Stimulated activated effector memory CD8-positive, alpha-beta T cell treated with anti-CD3 and anti-CD28 coated beads, Interleukin-12 subunit alpha, Interleukin-12 subunit beta, amount 100 ng/mL, for 72 hours (primary cell): ENCODE results near the gene FANCL.
"Not testable (repeated sequence)": the region's sequence is repeated elsewhere in the genome, so short reads cannot be mapped to it uniquely, and the experiment has no call there.

ENCODE experiments used
- ATAC-seq: fragments of 150-1000 bp; cut with Tn5 transposase; 2 replicates; pipeline ENCODE4 v1.10.0; 2021
- DNase-seq, 2 donors: peaks; one replicate each; pipeline ENCODE4 v3.0.0; 2021 to 2022; ENCODE audit warnings: low spot score in 2 of 2
- H3K27ac Mint-ChIP-seq: one replicate; pipeline ENCODE4 v1.8.0; 2022; ENCODE audit warnings: mild to moderate bottlenecking, mixed read lengths
- H3K36me3 Mint-ChIP-seq: one replicate; pipeline ENCODE4 v1.8.0; 2022; ENCODE audit warnings: mild to moderate bottlenecking, mixed read lengths
- H3K4me1 Mint-ChIP-seq: one replicate; pipeline ENCODE4 v1.8.0; 2022; ENCODE audit warnings: mixed read lengths
- H3K4me3 Mint-ChIP-seq: one replicate; pipeline ENCODE4 v1.8.0; 2022; ENCODE audit warnings: mild to moderate bottlenecking, mixed read lengths
- H3K9me3 Mint-ChIP-seq: one replicate; pipeline ENCODE4 v1.8.0; 2022; ENCODE audit warnings: mixed read lengths

The FANCL gene

DNA sequence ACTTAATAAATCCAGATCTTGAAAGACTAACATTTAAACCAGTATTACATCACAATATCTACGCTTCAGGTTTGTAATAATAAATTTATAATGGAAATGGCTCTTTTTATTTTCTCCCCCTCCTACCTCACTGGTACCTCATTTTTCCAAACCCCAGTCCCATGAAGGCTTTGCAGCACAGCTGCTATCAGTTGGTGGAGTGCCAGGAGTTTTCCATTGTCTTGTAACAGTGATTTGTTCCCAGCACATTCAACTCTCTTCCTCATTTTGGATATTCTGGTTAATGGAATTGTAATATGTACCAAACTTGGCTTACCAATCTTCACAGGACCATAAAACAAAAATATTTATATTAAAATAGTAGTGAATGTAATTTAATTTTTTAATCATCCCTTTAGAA lies 103.3 kb downstream of the FANCL start:
- ATAC-seq (no peak), DNase-seq (no peak)
- Mint-ChIP-seq H3K27ac (no peak overlapping the region), H3K9me3 (no peaks in the 10 kb centered on the region), H3K36me3 (peaks cover 22% of the 10 kb centered on the region), H3K4me3 (no peak overlapping the region), H3K4me1 (no peaks in the 10 kb centered on the region)

DNA sequence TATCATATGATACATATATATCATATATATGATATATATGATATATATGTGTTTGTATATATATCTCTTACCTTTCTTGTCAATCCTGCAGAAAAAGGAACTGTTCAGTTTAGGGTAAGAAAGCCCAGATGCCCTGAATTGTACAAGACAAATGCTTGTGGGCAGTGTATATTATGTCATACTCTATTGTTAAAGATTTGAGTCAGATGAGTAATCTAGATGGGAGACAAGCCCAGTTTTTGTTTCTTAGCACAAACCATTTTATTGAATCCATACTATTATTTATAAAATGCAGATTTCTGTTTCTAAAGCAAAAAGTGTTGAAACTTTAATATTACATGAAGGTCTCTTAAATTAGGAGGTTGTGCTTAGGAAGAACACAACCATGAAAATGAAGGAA lies 103.9 kb downstream of the FANCL start:
- no peak overlapping the region for H3K4me3 Mint-ChIP-seq
- no peaks in the 10 kb centered on the region for H3K4me1 Mint-ChIP-seq
- H3K27ac Mint-ChIP-seq, result no peak overlapping the region
- ATAC-seq, result no peak
- no peak for DNase-seq
- H3K9me3 Mint-ChIP-seq, result no peaks in the 10 kb centered on the region
- peaks cover 27% of the 10 kb centered on the region for H3K36me3 Mint-ChIP-seq

- no peaks in the 10 kb centered on the region for H3K4me1 Mint-ChIP-seq
- peaks cover 38% of the 10 kb centered on the region for H3K36me3 Mint-ChIP-seq
- no peaks in the 10 kb centered on the region for H3K9me3 Mint-ChIP-seq
- ATAC-seq, result no peak
- H3K27ac Mint-ChIP-seq, result no peak overlapping the region
- no peak for DNase-seq
- no peak overlapping the region for H3K4me3 Mint-ChIP-seq
Observed at GRCh38 chr2:58135861-58136260, 105.3 kb downstream of the FANCL start.

- ATAC-seq (no peak), DNase-seq (no peak)
- no peaks in the 10 kb centered on the region for H3K9me3 Mint-ChIP-seq
- H3K4me1 Mint-ChIP-seq, result no peaks in the 10 kb centered on the region
- no peak overlapping the region for H3K27ac Mint-ChIP-seq
- H3K4me3 Mint-ChIP-seq, result no peak overlapping the region
- peaks cover 30% of the 10 kb centered on the region for H3K36me3 Mint-ChIP-seq
Observed at GRCh38 chr2:58133395-58133794, 107.7 kb downstream of the FANCL start.

GRCh38 chr2:58131191-58132011 lies 109.7 kb downstream of the FANCL start:
- Mint-ChIP-seq H3K9me3 (no peaks in the 10 kb centered on the region), H3K4me3 (no peak overlapping the region), H3K36me3 (peaks cover 29% of the 10 kb centered on the region), H3K27ac (no peak overlapping the region), H3K4me1 (no peaks in the 10 kb centered on the region)
- DNase-seq (no peak), ATAC-seq (no peak)

GRCh38 chr2:58130238-58130637 lies 110.9 kb downstream of the FANCL start:
- H3K4me3 Mint-ChIP-seq, result no peak overlapping the region
- peaks cover 25% of the 10 kb centered on the region for H3K36me3 Mint-ChIP-seq
- no peak for ATAC-seq
- no peaks in the 10 kb centered on the region for H3K9me3 Mint-ChIP-seq
- H3K4me1 Mint-ChIP-seq, result no peaks in the 10 kb centered on the region
- no peak for DNase-seq
- H3K27ac Mint-ChIP-seq, result no peak overlapping the region

- H3K36me3 Mint-ChIP-seq, result peaks cover 33% of the 10 kb centered on the region
- no peak for ATAC-seq
- no peaks in the 10 kb centered on the region for H3K4me1 Mint-ChIP-seq
- H3K9me3 Mint-ChIP-seq, result no peaks in the 10 kb centered on the region
- no peak for DNase-seq
- no peak overlapping the region for H3K27ac Mint-ChIP-seq
- H3K4me3 Mint-ChIP-seq, result no peak overlapping the region
Observed at GRCh38 chr2:58127111-58127510, 114.0 kb downstream of the FANCL start.

GRCh38 chr2:58122540-58122939 lies 118.6 kb downstream of the FANCL start:
- H3K9me3 Mint-ChIP-seq, result no peaks in the 10 kb centered on the region
- H3K4me1 Mint-ChIP-seq, result peaks cover 19% of the 10 kb centered on the region
- H3K36me3 Mint-ChIP-seq, result peaks cover 24% of the 10 kb centered on the region
- H3K27ac Mint-ChIP-seq, result no peak overlapping the region
- DNase-seq (no peak), ATAC-seq (no peak)
- H3K4me3 Mint-ChIP-seq, result no peak overlapping the region

DNA sequence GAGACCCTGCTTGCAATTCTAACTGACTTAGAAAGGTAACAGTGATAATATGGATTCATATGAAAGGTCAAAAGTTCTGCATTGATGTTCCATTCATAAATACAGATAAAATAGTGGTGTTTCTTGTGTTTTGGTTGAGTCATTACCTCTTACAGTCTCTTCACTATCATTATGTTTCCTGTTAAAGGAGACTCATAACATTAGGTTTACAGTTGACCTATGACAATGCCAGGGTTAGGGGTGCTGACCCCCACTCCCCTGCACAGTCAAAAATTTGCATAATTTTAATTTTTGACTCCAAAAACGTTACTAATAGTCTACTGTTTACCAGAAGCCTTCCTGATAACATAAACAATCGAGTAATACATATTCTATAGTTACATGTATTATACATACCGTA lies 119.1 kb downstream of the FANCL start:
- Mint-ChIP-seq H3K36me3 (peaks cover 24% of the 10 kb centered on the region), H3K4me3 (no peak overlapping the region), H3K27ac (no peak overlapping the region), H3K9me3 (no peaks in the 10 kb centered on the region), H3K4me1 (peaks cover 24% of the 10 kb centered on the region)
- ATAC-seq (peak; percentile 45), DNase-seq (no peak)

DNA sequence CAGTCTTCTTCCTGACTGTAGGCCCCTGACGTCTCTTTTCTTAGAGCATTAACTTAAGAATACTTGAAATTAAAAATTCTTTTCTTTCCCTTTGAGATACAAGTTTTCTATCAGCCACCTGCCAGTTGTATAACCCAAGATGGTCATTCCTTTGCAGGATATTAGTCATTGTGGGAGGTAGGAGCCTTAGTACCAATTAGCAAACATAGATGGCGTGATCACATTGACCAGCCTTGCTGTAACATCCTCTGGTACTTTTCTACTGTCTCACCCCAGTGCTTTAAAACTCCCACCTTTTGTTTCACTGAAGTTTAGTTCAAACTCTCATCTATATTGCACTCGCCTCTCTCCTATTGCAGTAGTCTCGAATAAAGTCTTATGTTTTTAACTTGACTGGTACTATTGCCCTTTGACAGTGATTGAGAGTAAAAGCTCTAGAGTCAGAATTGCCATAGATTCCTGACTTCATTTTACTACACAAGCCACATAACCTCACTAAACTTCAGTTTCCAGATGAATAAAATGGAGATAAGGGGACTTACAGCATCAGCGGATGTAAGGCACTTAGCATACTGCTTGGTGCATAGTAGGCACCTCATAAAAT lies 120.4 kb downstream of the FANCL start:
- no peaks in the 10 kb centered on the region for H3K9me3 Mint-ChIP-seq
- H3K36me3 Mint-ChIP-seq, result peaks cover 24% of the 10 kb centered on the region
- H3K4me3 Mint-ChIP-seq, result no peak overlapping the region
- H3K4me1 Mint-ChIP-seq, result peaks cover 33% of the 10 kb centered on the region
- peak; percentile 61 for ATAC-seq
- no peak overlapping the region for H3K27ac Mint-ChIP-seq
- DNase-seq, result no peak

DNA sequence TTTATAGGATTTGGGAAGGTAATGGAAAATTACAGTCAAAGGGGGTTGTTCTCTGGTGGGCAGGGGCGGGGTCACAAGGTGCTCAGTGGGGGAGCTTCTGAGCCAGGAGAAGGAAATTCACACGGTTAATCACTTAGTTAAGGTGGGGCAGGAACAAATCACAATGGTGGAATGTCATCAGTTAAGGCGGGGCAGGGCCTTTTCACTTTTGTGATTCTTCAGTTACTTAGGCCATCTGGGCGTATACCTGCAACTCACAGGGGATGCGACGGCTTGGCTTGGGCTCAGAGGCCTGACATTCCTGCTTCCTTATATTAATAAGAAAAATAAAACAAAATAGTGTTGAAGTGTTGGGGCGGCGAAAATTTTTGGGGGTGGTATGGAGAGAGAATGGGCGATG lies 127.6 kb downstream of the FANCL start:
- H3K4me1 Mint-ChIP-seq, result peaks cover 48% of the 10 kb centered on the region

DNA sequence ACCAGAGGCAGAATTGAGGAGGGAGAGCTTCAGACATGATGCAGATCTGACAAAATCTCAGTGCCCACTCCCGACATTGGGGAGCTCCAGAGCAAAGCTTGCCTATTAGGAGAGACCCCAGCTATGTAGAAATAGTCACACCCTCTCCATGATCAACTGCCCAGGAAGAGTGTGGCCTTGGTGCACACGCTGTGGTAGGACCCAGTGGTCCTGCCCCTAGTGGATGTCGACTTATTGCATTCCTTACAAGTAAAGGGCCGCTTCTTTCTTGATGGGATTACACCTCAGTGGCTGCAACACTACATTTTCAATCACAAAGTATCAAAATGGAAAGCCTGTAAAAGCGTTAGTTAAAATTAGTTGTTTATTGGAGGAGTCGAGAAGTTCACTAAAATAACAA lies 130.4 kb downstream of the FANCL start:
- Mint-ChIP-seq H3K27ac (no peak overlapping the region), H3K9me3 (no peaks in the 10 kb centered on the region), H3K4me1 (peaks cover 36% of the 10 kb centered on the region), H3K4me3 (no peak overlapping the region), H3K36me3 (no peaks in the 10 kb centered on the region)
- DNase-seq (no peak), ATAC-seq (no peak)

More for the DNA sequence above, 127.6 kb downstream of the FANCL start:
- not testable (repeated sequence) for H3K36me3 Mint-ChIP-seq, H3K9me3 Mint-ChIP-seq, H3K4me3 Mint-ChIP-seq, DNase-seq, H3K27ac Mint-ChIP-seq, ATAC-seq

DNA sequence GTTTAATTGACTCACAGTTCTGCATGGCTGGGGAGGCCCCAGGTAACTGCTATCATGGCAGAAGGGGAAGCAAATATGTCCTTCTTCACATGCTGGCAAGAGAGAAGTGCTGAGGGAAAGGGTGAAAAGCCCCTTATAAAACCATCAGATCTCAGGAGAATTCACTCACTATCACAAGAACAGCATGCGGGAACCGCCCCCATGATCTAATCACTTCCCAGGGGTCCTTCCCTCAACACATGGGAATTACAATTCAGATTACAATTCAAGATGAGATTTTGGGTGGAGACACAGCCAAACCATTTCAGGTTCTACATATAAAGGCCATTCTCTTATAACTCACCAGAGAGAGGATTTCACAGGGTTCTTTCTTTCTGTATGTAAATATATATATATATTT lies 131.6 kb downstream of the FANCL start:
- H3K27ac Mint-ChIP-seq, result no peak overlapping the region
- H3K36me3 Mint-ChIP-seq, result no peaks in the 10 kb centered on the region
- peaks cover 25% of the 10 kb centered on the region for H3K4me1 Mint-ChIP-seq
- no peak for DNase-seq
- ATAC-seq, result no peak
- no peaks in the 10 kb centered on the region for H3K9me3 Mint-ChIP-seq
- no peak overlapping the region for H3K4me3 Mint-ChIP-seq
